ENCODE measurements around the gene GALNT2.

The GALNT2 gene

GRCh38 chr1:230066466-230067404 lies at the start of gene GALNT2:
Gene GALNT2 (plus strand): TSS chr1:230067238. CDS start chr1:230067281, 43 bp downstream.
- DNase-seq: peak; percentile 92

DNA sequence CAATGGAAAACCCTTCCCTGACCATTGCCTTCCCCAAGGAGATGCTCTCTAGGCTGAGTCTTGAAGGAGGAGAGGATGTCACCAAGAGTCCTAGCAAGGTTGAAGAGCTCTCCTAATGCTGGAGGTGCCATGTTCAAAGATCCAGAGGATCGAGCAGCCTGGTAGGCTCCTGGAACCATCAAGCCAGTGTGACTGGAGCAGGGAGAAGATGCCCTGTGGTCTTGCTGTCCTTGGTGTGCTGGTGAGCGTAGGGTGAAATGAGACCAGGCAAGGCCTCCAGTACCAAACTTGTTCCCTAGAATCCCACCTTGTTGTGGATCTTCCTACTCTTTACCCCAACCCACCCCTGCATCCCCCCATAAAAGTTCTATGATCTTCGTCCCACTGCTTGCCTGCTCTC lies 46.6 kb upstream of the GALNT2 start:
- no peak for DNase-seq

- no peak for DNase-seq
These were observed 44.2 kb upstream of the GALNT2 start for GRCh38 chr1:230022666-230023380.

- DNase-seq: no peak
These were observed 41.4 kb upstream of the GALNT2 start for GRCh38 chr1:230025686-230026085.

GRCh38 chr1:230026139-230026538 lies 40.9 kb upstream of the GALNT2 start:
- DNase-seq: no peak

DNA sequence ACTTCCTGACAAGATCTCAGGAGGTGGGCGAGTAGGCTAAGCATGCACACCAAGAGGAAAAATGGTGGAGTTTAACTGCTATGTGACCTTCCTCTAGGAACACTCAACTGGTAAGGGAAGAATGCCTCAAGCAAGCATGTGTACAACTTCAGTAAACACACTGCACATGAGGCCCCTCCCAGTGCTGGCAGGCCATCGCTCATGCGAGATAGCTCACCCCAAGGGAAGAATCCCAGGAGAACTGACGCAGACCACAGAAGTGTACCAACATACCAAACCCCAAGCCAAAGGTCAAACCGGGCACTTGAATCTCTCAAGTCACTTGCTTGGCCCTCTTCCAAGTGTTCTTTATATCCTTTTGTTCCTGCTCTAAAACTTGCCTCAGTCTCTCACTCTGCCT lies 40.5 kb upstream of the GALNT2 start:
- DNase-seq: no peak

- no peak for DNase-seq
These were observed 38.3 kb upstream of the GALNT2 start for GRCh38 chr1:230028602-230029223.

DNA sequence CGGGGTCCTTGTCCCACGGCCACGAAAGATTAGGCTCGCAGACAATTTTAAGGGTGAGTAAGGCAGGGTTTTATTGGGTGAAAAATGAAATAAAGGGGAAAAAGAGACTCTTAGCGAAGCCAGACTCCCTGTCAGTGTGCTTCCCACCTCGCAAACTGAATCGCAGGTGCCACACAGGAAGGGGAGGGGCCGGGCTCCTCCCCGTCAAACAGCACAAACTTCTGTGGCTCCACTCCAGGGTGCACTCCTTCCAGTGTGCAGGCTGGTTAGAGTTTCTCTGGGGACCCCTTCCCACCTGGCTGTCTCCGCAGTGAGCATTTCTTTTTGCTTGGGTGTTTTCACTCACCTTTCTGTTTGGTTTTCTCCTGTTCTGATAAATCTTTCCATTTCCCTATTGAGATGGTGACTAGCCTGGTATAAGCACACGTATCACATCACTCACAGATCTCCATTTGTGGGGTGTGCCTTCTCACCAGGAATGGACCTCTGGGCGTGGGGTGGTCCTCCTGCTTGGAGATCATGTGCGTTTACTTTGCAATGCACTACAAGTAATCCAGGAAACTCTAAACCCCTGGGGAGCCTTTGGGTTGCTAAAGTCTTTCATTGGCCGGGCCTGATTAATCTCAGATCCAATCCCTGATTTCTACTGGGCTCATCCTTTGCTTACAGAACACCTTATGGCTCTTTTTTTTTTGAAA lies 37.6 kb upstream of the GALNT2 start:
- DNase-seq: no peak

GRCh38 chr1:230030122-230030821 lies 36.8 kb upstream of the GALNT2 start:
- no peak for DNase-seq

GRCh38 chr1:230031131-230031530 lies 35.9 kb upstream of the GALNT2 start:
- DNase-seq: peak; percentile 39

DNA sequence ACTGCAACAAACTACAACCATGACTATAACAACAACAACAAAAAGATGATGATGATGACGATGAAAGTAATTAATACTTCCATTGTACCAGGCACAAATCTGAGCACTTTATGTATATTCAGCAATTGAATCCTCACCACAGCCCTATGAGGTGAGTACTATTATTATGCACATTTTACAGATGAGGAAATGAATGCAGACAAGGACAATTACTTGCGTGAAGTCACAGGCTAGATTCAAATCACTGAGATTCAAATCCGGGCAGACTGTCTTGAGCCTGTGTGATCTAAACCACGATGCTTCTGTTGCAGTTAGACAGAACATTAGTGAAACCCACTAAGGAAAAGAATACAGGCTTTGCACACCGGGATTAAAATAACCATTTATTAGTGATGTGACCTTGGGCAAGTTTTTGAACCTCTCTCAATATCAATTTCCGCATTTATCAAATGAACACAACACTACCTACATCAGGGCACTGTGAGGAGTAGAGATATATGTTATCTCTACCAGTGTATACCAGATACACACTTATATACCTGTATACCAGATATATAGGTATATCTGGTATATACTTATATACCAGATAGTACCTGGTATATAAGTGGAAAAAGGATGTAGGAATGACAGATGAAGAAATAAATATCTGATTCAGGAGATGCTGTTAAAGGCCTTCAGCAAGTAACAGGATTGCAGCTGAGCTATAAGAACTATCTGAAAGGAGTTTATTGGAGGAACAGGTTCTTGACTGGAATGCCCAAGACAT lies 34.3 kb upstream of the GALNT2 start:
- no peak for DNase-seq

GRCh38 chr1:230037261-230037660 lies 29.8 kb upstream of the GALNT2 start:
- peak; percentile 51 for DNase-seq

GRCh38 chr1:230040440-230040839 lies 26.6 kb upstream of the GALNT2 start:
- no peak for DNase-seq

- no peak for DNase-seq
These were observed 24.0 kb upstream of the GALNT2 start for GRCh38 chr1:230043081-230043480.

- DNase-seq: no peak
These were observed 22.3 kb upstream of the GALNT2 start for GRCh38 chr1:230044729-230045128.

DNA sequence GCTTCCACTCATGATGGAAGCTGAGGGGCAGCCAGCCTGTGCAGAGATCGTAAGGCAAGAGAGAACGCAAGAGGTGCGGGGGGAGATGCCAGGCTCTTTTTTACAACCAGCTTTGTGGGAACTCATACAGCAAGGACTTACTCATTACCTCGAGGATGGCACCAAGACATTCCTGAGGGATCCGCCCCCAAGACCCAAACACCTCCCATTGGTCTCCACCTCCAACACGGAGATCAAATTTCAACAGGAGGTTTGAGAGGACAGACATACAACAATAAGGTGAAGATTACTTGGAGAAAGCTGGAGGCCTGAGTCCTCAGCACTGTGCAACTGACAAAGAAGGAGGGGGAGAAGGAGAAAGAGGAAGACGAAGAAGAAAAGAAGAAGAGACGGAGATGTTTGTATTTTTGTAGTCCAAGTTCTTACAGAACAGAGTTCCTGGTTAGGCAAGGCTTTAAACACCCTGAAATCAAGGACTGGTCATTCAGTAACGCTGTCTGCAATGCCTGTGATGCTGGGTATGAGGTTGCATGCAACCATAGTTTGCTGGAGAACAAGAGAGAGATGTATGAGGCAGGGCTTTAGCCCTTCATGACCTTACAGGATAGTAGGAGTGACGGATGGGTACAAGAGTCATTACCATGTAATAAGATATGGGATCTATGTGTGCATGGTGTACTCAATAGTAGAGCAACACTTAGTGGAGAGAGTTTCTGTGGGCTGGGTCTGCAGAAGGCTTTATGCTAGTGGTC lies 19.7 kb upstream of the GALNT2 start:
- no peak for DNase-seq

DNA sequence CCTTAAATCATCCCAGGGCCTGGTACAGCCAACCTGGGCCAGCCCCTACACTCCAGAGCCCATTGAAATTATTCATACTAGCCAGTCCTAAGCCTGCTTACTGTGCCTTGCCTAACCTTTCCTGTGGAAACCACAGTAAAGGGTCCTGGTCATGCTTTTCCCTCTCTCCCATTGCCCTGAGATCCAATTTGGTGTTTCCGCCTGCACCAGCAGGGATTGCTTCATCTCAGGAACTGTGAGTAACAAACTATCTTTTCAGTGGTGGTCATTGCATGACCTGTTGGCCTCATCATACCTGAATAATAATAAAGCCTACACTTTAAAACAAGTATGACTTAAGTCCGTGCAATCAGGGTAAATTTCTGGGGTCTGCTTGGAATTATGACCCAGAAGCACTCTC lies 18.7 kb upstream of the GALNT2 start:
- no peak for DNase-seq

GRCh38 chr1:230048922-230049321 lies 18.1 kb upstream of the GALNT2 start:
- no peak for DNase-seq

DNA sequence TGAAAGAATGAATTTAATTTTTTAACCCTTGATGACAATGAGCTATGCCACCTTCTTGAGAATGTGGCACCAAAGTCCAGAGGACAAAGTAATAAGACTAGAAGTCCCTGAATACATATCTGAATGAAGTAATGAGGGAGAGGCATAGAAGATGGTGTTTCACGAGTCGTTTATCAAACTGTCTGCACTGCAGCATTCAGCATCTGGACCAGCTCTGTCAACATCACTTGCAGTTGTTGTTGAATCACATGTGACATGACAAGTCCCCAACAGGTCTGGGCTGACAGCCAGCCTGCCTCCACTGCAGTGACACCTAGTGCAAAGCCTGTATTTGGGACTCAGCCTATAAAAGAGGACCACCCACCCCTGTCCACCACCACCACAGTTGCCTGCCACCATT lies 17.3 kb upstream of the GALNT2 start:
- DNase-seq: no peak

DNA sequence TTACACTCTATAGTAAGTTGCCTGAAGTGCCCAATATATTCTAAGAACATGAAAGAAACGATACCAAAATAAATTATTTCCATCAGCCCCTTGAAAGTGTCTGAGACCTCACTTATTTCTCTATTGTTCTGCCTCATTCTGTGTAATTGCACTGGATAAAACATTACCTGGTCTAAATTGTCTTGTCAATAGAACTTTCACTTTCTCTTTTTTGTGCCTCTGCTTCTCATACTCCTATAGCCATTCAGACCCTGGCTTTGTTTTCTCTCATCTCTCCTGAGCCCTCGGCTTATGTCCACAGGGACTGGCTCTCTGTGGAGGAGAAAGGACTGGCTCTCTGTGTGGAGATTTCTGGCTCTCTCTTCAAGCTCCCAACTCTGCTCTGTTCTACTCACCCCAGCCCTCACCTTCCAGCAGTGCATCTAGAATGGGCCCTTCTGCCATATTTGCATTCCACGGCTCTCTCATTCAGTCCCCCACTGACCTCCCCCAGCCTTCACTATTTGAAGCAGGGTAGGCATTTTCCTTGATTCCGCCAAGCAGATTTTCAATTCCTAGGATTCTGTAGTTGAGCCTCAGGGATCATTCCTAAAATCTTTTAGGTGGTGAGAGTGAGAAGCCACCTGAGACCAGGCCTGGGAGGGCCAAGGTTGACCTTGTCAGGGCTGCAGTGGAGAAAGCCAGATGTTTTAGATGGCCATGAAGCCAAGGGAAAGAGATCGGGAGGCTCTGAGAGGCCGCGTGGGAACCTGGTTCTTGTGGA lies 15.9 kb upstream of the GALNT2 start:
- DNase-seq: no peak

All from activated CD4-positive, alpha-beta T cell treated with anti-CD3 and anti-CD28 coated beads, Interleukin-2, Interleukin-6, amounts not matched to agents 100 ng/mL and 50 ng/mL, durations not matched to agents 16 hours and 8 hours (primary cell).